GM12801 (cell line): ENCODE results near the gene MCF2L.

Source experiments
- TF ChIP-seq, protein P1 (sequence below): IDR thresholded peaks from one replicate; pipeline ENCODE4 v1.5.1; 2011; ENCODE audit warnings: control low read depth; ENCODE audit not compliant: insufficient read length; ENCODE audit errors: extremely low read depth

Gene MCF2L

DNA sequence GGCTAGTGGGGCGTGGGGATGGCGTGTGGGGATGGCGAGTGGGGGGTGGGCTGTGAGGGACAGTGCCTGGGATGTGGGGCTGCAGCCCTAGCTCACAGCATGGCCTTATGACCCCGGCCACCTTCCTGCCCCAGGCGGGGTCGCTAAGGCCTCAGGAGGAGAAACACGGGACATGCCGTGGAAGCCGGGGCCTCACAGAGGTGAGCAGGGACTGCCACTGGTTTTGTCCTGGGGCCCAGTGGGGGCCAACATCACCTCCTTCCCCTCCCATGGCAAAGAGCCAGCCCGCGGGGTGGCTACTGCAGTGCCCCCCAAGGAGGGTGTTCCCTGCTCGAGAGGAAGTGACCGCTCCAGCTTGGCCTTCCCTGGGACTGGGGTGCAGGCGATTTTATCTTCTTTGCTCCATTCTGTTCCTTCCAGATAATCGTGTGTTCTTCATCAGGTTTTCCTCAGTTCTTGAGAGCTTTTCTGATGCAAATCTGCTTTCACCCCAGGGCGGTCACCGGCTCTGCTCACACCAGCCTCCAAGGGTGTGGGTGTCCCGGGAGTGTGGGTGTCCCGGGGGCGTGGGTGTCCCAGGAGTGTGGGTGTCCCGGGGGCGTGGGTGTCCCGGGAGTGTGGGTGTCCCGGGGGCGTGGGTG lies 137.8 kb downstream of the MCF2L start:
- TF ChIP-seq, protein P1, sequence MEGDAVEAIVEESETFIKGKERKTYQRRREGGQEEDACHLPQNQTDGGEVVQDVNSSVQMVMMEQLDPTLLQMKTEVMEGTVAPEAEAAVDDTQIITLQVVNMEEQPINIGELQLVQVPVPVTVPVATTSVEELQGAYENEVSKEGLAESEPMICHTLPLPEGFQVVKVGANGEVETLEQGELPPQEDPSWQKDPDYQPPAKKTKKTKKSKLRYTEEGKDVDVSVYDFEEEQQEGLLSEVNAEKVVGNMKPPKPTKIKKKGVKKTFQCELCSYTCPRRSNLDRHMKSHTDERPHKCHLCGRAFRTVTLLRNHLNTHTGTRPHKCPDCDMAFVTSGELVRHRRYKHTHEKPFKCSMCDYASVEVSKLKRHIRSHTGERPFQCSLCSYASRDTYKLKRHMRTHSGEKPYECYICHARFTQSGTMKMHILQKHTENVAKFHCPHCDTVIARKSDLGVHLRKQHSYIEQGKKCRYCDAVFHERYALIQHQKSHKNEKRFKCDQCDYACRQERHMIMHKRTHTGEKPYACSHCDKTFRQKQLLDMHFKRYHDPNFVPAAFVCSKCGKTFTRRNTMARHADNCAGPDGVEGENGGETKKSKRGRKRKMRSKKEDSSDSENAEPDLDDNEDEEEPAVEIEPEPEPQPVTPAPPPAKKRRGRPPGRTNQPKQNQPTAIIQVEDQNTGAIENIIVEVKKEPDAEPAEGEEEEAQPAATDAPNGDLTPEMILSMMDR, result no peak

DNA sequence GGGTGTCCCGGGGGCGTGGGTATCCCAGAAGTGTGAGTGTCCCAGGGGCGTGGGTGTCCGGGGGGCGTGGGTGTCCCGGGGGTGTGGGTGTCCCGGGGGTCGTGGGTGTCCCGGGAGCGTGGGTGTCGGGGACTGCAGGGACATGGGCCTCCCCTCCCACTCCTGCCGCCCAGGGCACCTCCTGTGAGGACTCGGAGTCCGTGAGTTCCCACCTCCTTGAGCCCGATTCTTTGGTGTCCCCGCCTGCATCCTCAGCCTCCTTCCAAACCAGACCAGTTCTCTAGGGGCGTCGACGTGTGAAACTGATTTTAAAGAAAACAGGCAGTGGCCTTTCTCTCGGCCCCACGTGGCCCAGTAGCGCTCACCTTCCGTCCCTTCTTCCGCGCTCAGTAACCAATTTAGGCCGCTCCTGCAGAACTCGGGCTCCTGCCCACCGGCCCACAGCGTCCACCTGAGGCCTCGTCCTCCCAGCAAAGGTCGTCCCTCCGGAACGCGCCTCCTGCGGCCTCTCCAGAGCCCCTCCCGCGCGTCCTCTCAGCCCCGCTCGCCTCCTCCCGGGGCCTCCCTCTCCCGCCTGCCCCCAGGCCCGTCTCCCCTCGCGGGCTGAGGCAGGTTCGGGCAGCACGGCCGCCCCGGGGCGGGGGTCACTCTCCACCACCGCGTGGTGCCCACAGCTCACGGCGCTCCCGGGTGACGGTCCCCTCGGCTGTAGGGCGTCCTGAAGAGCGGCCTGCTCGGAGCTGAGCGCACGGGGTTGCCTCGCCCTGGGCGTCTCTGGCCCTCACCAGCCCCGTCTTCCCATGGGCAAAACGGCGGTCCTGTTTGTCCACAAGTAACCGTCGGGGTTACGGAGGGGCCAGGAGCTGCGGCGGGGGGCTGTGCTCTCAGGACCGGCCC lies 140.4 kb downstream of the MCF2L start:
- TF ChIP-seq, protein P1, result no peak

DNA sequence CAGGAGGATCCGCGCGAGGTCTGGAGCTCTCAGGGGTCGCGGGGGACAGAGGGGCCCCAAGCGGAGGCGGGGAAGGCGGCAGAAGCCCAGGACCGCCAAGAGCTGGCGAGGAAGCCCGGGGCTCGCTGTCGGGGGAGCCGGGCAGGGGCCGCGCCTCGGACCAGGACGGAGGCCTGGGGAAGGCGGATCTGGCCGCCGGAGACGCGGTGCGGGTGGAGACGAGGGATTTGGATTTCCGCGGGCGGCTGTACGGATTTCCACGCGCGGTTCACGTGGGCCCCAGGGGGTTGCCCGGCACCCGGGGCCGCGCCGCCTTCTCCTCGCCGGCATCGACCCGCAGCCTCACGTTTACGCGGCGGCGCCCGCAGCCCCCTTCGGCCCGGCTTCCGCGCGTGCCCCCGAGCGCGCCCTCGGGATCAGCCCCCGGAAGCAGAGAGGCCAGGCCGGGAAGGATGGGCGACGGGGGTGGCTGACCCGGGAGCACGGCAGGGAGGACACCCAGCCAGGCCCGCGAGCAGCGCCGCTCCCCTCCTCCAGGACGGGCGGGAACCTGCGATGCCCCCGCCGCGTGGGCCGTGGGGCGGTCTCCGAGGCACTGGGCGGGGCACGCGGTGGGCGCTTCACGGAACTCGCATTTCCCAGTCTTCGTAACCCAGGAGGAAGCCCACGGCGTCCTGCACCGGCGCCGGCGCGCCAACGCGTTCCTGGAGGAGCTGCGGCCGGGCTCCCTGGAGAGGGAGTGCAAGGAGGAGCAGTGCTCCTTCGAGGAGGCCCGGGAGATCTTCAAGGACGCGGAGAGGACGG lies 141.2 kb downstream of the MCF2L start:
- TF ChIP-seq, protein P1, result no peak

DNA sequence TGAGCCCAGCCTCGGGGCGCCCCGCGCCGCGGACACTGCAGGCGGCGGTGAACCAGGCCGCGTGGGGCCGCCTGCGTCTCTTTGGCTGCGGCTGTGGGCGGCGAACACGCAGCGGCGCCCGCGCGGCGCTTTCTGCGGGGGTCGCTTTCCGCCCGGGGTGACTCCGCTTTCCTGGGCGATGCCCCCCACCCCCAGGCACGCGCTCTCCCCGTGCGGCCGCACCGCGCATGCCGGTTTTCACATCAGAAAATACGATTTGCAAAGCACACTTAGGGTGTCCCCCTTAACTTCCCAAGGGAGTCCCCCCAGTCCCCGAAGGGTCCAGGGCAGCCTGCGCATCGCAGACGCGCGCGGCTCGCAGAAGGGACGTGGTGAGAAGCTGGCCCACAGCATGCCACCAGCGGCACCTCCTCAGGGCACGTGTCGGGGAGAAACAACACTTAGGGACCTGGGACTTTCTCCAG lies 141.9 kb downstream of the MCF2L start:
- TF ChIP-seq, protein P1, result no peak

DNA sequence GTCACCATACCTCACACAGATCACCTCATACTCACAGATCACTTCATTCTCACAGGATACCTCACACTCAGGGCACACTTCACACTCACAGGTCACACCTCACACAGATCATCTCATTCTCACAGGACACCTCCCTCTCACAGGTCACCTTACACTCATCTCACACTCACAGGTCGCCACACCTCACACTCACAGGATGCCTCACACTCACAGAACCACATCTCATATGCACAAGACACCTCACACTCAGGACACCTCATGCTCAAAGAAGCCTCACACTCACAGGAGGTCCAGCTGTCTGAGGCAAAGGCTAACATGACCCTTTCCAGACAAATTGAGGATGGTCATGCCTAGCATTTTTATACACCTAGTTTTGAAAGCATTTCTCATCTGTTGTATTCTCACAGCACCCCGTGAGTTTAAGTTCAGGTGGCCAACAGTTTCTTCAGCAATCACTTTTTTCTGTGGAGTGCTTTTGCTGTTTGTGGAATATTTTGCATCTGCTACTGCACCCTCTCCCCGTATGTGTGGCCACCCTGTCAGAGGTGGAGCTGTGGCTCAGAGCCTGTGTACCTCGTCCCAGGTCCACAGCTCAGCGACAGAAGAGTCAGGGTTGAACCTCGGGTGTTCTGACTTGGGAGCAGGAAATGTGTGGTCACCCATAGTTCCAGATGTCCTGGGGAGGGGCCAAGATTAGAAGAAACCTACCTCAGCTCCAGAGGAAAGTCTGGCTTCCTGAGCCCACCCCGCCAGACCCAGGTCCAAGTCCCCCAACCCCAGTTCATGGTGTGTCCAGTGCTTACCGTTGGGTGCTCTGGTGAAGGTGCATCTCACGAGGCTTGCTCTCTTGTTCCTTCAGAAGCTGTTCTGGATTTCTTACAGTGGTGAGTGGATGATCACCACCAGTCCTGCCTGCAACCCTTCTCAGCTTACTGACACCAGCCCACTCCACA lies 144.2 kb downstream of the MCF2L start:
- TF ChIP-seq, protein P1, result no peak

DNA sequence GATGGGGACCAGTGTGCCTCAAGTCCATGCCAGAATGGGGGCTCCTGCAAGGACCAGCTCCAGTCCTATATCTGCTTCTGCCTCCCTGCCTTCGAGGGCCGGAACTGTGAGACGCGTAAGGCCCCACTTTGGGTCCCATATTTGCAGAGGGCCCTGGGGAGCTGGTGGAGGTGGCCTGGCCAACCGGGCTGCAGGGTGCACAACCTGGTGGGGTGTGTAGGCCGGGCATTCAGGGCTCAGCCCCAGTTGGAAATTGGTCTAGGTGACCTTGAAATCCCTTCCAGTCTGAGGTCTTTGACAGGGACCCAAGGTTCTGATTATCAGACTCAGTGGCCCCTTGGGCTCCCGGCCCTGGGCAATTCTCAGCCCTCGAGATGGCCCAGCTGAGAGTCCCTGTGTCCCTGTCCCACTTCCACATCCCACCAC lies 144.8 kb downstream of the MCF2L start:
- TF ChIP-seq, protein P1, result no peak
